ENCODE measurements around the gene SPACA4.

The SPACA4 gene

DNA sequence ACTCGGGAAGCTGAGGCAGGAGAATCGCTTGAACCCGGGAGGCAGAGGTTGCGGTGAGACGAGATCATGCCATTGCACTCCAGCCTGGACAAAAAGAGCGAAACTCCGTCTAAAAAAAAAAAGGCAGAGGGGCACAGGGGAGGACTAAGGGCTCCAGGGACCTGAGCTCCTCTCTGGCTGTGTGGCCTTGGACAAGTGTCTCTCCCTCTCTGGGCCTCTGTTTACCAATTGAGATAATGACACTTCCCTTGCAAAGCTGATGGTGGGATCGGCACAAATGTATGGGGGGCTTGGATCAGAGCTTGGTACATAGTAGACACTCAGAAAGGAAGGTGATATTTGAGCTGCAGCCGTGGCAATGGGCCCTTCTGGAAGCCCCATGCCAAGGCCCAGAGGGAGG, 11.4 kb upstream of the SPACA4 start:
- TF ChIP-seq ZFP30 (CRISPR knock-in tag; IDR thresholded peaks at IDR 0.05) (no peak), POU6F1 (CRISPR knock-in tag; IDR thresholded peaks at IDR 0.05; ENCODE audit: borderline replicate concordance, low read depth) (no peak), ESRRG (CRISPR knock-in tag; IDR thresholded peaks at IDR 0.05) (no peak), ZC3H10 (CRISPR knock-in tag; IDR thresholded peaks at IDR 0.05) (no peak), CSDC2 (CRISPR knock-in tag; IDR thresholded peaks at IDR 0.05) (no peak), BACH2 (CRISPR knock-in tag; IDR thresholded peaks at IDR 0.05; ENCODE audit: borderline replicate concordance) (no peak), ZNF8 (CRISPR knock-in tag; IDR thresholded peaks at IDR 0.05) (no peak), ISL1 (CRISPR knock-in tag; IDR thresholded peaks at IDR 0.05) (no peak), ZNF565 (CRISPR knock-in tag; conservative IDR thresholded peaks at IDR 0.05; ENCODE audit: low read depth) (no peak), OSR1 (CRISPR knock-in tag; IDR thresholded peaks at IDR 0.05) (no peak), CSRNP3 (CRISPR knock-in tag; IDR thresholded peaks at IDR 0.05) (no peak), ZNF70 (CRISPR knock-in tag; IDR thresholded peaks at IDR 0.05) (no peak), CREB5 (CRISPR knock-in tag; IDR thresholded peaks at IDR 0.05; ENCODE audit: low read depth) (no peak), PPARA (CRISPR knock-in tag; IDR thresholded peaks at IDR 0.05; ENCODE audit: borderline replicate concordance) (no peak), ZFP3 (CRISPR knock-in tag; IDR thresholded peaks at IDR 0.05) (no peak), RARB (CRISPR knock-in tag; IDR thresholded peaks at IDR 0.05) (no peak), ARNTL (CRISPR knock-in tag; IDR thresholded peaks at IDR 0.05; ENCODE audit: borderline replicate concordance, low read depth) (no peak)
- no peak for ATAC-seq

GRCh38 chr19:48595833-48596232, 10.7 kb upstream of the SPACA4 start:
- no peak for ATAC-seq
- TF ChIP-seq CSDC2 (CRISPR knock-in tag; IDR thresholded peaks at IDR 0.05) (no peak), PPARA (CRISPR knock-in tag; IDR thresholded peaks at IDR 0.05; ENCODE audit: borderline replicate concordance) (no peak), CSRNP3 (CRISPR knock-in tag; IDR thresholded peaks at IDR 0.05) (no peak), SNAI2 (CRISPR knock-in tag; IDR thresholded peaks at IDR 0.05) (no peak), TOX (CRISPR knock-in tag; IDR thresholded peaks at IDR 0.05; ENCODE audit: borderline replicate concordance) (no peak), ZNF565 (CRISPR knock-in tag; conservative IDR thresholded peaks at IDR 0.05; ENCODE audit: low read depth) (no peak), ARNTL (CRISPR knock-in tag; IDR thresholded peaks at IDR 0.05; ENCODE audit: borderline replicate concordance, low read depth) (no peak), TCF4 (CRISPR knock-in tag; IDR thresholded peaks at IDR 0.05; ENCODE audit: borderline replicate concordance) (no peak), ESRRG (CRISPR knock-in tag; IDR thresholded peaks at IDR 0.05) (no peak), ZNF70 (CRISPR knock-in tag; IDR thresholded peaks at IDR 0.05) (no peak), ISL1 (CRISPR knock-in tag; IDR thresholded peaks at IDR 0.05) (no peak), GLIS3 (CRISPR knock-in tag; IDR thresholded peaks at IDR 0.05) (no peak)
- TF ChIP-seq, protein P1, sequence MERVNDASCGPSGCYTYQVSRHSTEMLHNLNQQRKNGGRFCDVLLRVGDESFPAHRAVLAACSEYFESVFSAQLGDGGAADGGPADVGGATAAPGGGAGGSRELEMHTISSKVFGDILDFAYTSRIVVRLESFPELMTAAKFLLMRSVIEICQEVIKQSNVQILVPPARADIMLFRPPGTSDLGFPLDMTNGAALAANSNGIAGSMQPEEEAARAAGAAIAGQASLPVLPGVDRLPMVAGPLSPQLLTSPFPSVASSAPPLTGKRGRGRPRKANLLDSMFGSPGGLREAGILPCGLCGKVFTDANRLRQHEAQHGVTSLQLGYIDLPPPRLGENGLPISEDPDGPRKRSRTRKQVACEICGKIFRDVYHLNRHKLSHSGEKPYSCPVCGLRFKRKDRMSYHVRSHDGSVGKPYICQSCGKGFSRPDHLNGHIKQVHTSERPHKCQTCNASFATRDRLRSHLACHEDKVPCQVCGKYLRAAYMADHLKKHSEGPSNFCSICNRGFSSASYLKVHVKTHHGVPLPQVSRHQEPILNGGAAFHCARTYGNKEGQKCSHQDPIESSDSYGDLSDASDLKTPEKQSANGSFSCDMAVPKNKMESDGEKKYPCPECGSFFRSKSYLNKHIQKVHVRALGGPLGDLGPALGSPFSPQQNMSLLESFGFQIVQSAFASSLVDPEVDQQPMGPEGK (CRISPR knock-in tag; IDR thresholded peaks at IDR 0.05; ENCODE audit: borderline replicate concordance), result no peak

DNA sequence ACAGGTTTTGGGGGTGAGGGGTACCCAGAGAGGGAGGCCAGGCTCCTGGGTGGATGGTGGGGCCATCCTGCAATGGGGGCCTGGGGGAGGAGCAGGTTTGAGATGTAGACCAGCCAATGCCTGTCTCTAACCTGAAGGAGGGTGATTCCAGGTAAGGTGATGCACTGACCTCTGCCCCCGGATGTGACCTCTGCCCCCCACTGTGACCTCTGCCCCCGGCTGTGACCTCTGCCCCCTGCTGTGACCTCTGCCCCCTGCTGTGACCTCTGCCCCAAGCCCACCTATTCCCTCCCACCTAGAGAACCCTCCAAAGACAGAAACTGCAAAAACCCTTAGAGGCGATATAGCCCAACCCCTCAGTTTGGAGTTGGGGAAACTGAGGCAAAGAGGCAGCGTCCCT, 10.3 kb upstream of the SPACA4 start:
- ATAC-seq, result no peak
- TF ChIP-seq CREB5 (CRISPR knock-in tag; IDR thresholded peaks at IDR 0.05; ENCODE audit: low read depth), result no peak
- no peak for TF ChIP-seq ZFP3 (CRISPR knock-in tag; IDR thresholded peaks at IDR 0.05)
- no peak for TF ChIP-seq OSR1 (CRISPR knock-in tag; IDR thresholded peaks at IDR 0.05)
- TF ChIP-seq TOX (CRISPR knock-in tag; IDR thresholded peaks at IDR 0.05; ENCODE audit: borderline replicate concordance), result no peak
- TF ChIP-seq, protein P1 (CRISPR knock-in tag; IDR thresholded peaks at IDR 0.05; ENCODE audit: borderline replicate concordance), result no peak
- no peak for TF ChIP-seq ARNTL (CRISPR knock-in tag; IDR thresholded peaks at IDR 0.05; ENCODE audit: borderline replicate concordance, low read depth)
- TF ChIP-seq ESRRG (CRISPR knock-in tag; IDR thresholded peaks at IDR 0.05), result no peak
- TF ChIP-seq TCF4 (CRISPR knock-in tag; IDR thresholded peaks at IDR 0.05; ENCODE audit: borderline replicate concordance), result no peak
- no peak for TF ChIP-seq SNAI2 (CRISPR knock-in tag; IDR thresholded peaks at IDR 0.05)
- TF ChIP-seq GLIS3 (CRISPR knock-in tag; IDR thresholded peaks at IDR 0.05), result no peak
- TF ChIP-seq ZNF8 (CRISPR knock-in tag; IDR thresholded peaks at IDR 0.05), result no peak
- no peak for TF ChIP-seq PPARA (CRISPR knock-in tag; IDR thresholded peaks at IDR 0.05; ENCODE audit: borderline replicate concordance)
- TF ChIP-seq CSRNP3 (CRISPR knock-in tag; IDR thresholded peaks at IDR 0.05), result no peak

Measured in SK-N-SH treated with all-trans-retinoic acid at 6 μM for 48 hours (cell line).